Activated CD8-positive, alpha-beta T cell treated with anti-CD3 and anti-CD28 coated beads for 36 hours (primary cell): Measurements from ENCODE around the gene PCBP4. TPM values are rescaled to one million over a fixed set of nuclear protein-coding genes. Genes with fewer than 3 reads are reported as not detected.

Experiments used
- ATAC-seq: fragments of 200-7000 bp; cut with Tn5 transposase; one replicate; pipeline ENCODE4 v1.10.0; 2021; ENCODE audit warnings: mild to moderate bottlenecking, moderate library complexity
- CTCF ChIA-PET: fragments of 350-600 bp; sonication (Branson Sonifier 250); formaldehyde crosslinking; loops from one replicate; lab custom pipeline; 2021; ENCODE audit warnings: antibody characterized with exemption; lab: Charles Lee
- POLR2A ChIA-PET: fragments of 350-600 bp; sonication (Branson Sonifier 250); formaldehyde crosslinking; loops from one replicate; lab custom pipeline; 2021; ENCODE audit warnings: antibody characterized with exemption; lab: Charles Lee
- DNase-seq: peaks from one replicate; pipeline ENCODE4 v3.0.0-alpha.2; 2020
- H3K27ac Mint-ChIP-seq: one replicate; pipeline ENCODE4 v1.8.0; 2021; ENCODE audit warnings: mild to moderate bottlenecking, mixed read lengths
- H3K27me3 Mint-ChIP-seq: one replicate; pipeline ENCODE4 v1.8.0; 2021; ENCODE audit warnings: mixed read lengths
- H3K36me3 Mint-ChIP-seq: one replicate; pipeline ENCODE4 v1.8.0; 2021; ENCODE audit warnings: low read depth, mixed read lengths
- H3K4me1 Mint-ChIP-seq: one replicate; pipeline ENCODE4 v1.8.0; 2021; ENCODE audit warnings: low read depth, mixed read lengths
- H3K4me3 Mint-ChIP-seq: one replicate; pipeline ENCODE4 v1.8.0; 2021; ENCODE audit warnings: mild to moderate bottlenecking, moderate library complexity, mixed read lengths
- H3K9me3 Mint-ChIP-seq: one replicate; pipeline ENCODE4 v1.8.0; 2021; ENCODE audit warnings: mixed read lengths
- CTCF ChIP-seq: fragments of 200-600 bp; IDR thresholded peaks from one replicate; pipeline ENCODE4 v1.8.0; 2022; ENCODE audit warnings: antibody characterized with exemption, mild to moderate bottlenecking
- intact Hi-C: fragments of 100-400 bp; cut with micrococcal nuclease; formaldehyde crosslinking; loops from one replicate; pipeline ENCODE4 v1.10.0; 2022
- total RNA-seq, 2 experiments: library from RNA; stranded (reverse); gene quantifications; one replicate each; pipeline ENCODE4 v1.2.3, GENCODE V29; 2021

Gene PCBP4
- total RNA-seq, 2 experiments from 2014 or later = 8.4 to 9.6 TPM

- H3K27me3 Mint-ChIP-seq = no peaks in the 10 kb centered on the region
- H3K36me3 Mint-ChIP-seq = no peaks in the 10 kb centered on the region
- ChIA-PET CTCF (interaction anchor here (1.4 to 3.3 kb wide), 2 partner anchors 9 to 24 kb away, joined by 5 to 14 read pairs; partner anchors contain the start of genes PARP3 and RRP9), POLR2A (interaction anchor here (2.0 kb wide), 1 partner anchor 11 kb away, joined by 6 read pairs; the partner anchor contains the start of gene GPR62)
- no peaks in the 10 kb centered on the region for H3K9me3 Mint-ChIP-seq
- TF ChIP-seq CTCF = no peak
- peak overlapping the region; percentile 69 for H3K4me3 Mint-ChIP-seq
- H3K4me1 Mint-ChIP-seq = peaks cover 11% of the 10 kb centered on the region
- peak overlapping the region; percentile 11 for H3K27ac Mint-ChIP-seq
- DNase-seq (no peak), ATAC-seq (no peak)
- intact Hi-C loops = no loop called here
These were observed 768 bp downstream of the PCBP4 start for GRCh38 chr3:51966486-51966885.

GRCh38 chr3:51966016-51966415 is 1.2 kb downstream of the PCBP4 start:
- H3K27ac Mint-ChIP-seq = no peak overlapping the region

GRCh38 chr3:51964521-51964920 is 2.7 kb downstream of the PCBP4 start:
- ATAC-seq (no peak), DNase-seq (no peak)
- Mint-ChIP-seq H3K36me3 (no peaks in the 10 kb centered on the region), H3K27me3 (no peaks in the 10 kb centered on the region), H3K4me3 (no peak overlapping the region), H3K9me3 (no peaks in the 10 kb centered on the region), H3K27ac (no peak overlapping the region), H3K4me1 (peaks cover 9% of the 10 kb centered on the region)
- intact Hi-C loops = no loop called here
- ChIA-PET CTCF (interaction anchor here (1.1 to 2.7 kb wide), 3 partner anchors 9 to 165 kb away, joined by 3 to 12 read pairs (median 6); partner anchors contain the start of genes ABHD14B and PARP3), POLR2A (interaction anchor here (1.2 to 2.0 kb wide), 4 partner anchors 9 to 31 kb away, joined by 3 to 6 read pairs (median 4); partner anchors contain the start of genes ABHD14B and GPR62)
- no peak for TF ChIP-seq CTCF

More at GRCh38 chr3:51966016-51966415, 1.2 kb downstream of the PCBP4 start:
- H3K27me3 Mint-ChIP-seq = no peaks in the 10 kb centered on the region
- H3K36me3 Mint-ChIP-seq = no peaks in the 10 kb centered on the region
- H3K4me1 Mint-ChIP-seq = peaks cover 9% of the 10 kb centered on the region
- ChIA-PET CTCF (interaction anchor here (1.0 to 3.3 kb wide), 5 partner anchors 8 to 25 kb away, joined by 4 to 14 read pairs (median 6); partner anchors contain the start of genes ABHD14B, PARP3 and RRP9), POLR2A (interaction anchor here (1.0 to 2.0 kb wide), 5 partner anchors 10 to 29 kb away, joined by 3 to 6 read pairs (median 4); partner anchors contain the start of genes GPR62, PARP3 and RRP9)
- DNase-seq (no peak), ATAC-seq (no peak)
- H3K4me3 Mint-ChIP-seq = peak overlapping the region; percentile 24
- no peaks in the 10 kb centered on the region for H3K9me3 Mint-ChIP-seq
- intact Hi-C loops = no loop called here
- no peak for TF ChIP-seq CTCF

GRCh38 chr3:51963951-51964451 is 3.3 kb downstream of the PCBP4 start:
- no peak overlapping the region for H3K4me3 Mint-ChIP-seq
- peaks cover 7% of the 10 kb centered on the region for H3K4me1 Mint-ChIP-seq
- intact Hi-C loops = no loop called here
- no peak for TF ChIP-seq CTCF
- H3K27me3 Mint-ChIP-seq = no peaks in the 10 kb centered on the region
- H3K9me3 Mint-ChIP-seq = no peaks in the 10 kb centered on the region
- ATAC-seq (no peak), DNase-seq (no peak)
- ChIA-PET POLR2A (interaction anchor here (1.2 to 2.4 kb wide), 3 partner anchors 9 to 11 kb away, joined by 3 to 11 read pairs (median 5); partner anchors contain the start of genes ABHD14A and ABHD14B), CTCF (interaction anchor here (1.1 to 2.7 kb wide), 3 partner anchors 10 to 165 kb away, joined by 3 to 12 read pairs (median 4); partner anchors contain the start of gene ABHD14B)
- H3K36me3 Mint-ChIP-seq = no peaks in the 10 kb centered on the region
- H3K27ac Mint-ChIP-seq = no peak overlapping the region
